ENCODE measurements around the gene PLXNA1. TPM values are rescaled to one million over a fixed set of nuclear protein-coding genes. Genes with fewer than 3 reads are reported as not detected.

The PLXNA1 gene
- total and polyA plus RNA-seq, 2 of the 8 experiments (the other 6 are each of a cell fraction or from before 2014, with no cell fraction given) = 47.5 to 54.9 TPM

GRCh38 chr3:126938520-126939337, 44.2 kb upstream of the PLXNA1 start:
- H3K27me3 ChIP-seq (replicated peaks in 1 of 4; ENCODE audit: control insufficient read depth in 3 of 4, extremely low read depth in 1 of 4, insufficient read depth in 3 of 4, low read length in 3 of 4) = no peaks in the 10 kb centered on the region
- no peak overlapping the region for H3K14ac ChIP-seq (ENCODE audit: insufficient read length)
- CTCF ChIA-PET (ENCODE audit: partially characterized antibody) = interaction anchor here (0.6 to 4.6 kb wide), 17 partner anchors 8 to 509 kb away, joined by 3 to 24 read pairs (median 3); no protein-coding TSS in a partner anchor
- no peak overlapping the region for H2BK15ac ChIP-seq (ENCODE audit: low read length)
- H4K5ac ChIP-seq (ENCODE audit: insufficient read length, low read depth, low read length) = no peak overlapping the region
- H2BK20ac ChIP-seq (ENCODE audit: low read length) = no peak overlapping the region
- H3K56ac ChIP-seq (replicated peaks; ENCODE audit: insufficient read length, low read depth, low read length) = no peak overlapping the region
- no peak overlapping the region for H2BK12ac ChIP-seq (ENCODE audit: low read depth, low read length)
- H3K4me3 ChIP-seq (ENCODE audit: extremely low read depth in 1 of 4, insufficient read depth in 2 of 4, low read depth in 3 of 4, low read length in 4 of 4) = no peak overlapping the region
- no peak overlapping the region for H3K18ac ChIP-seq (ENCODE audit: extremely low read depth, low read length)
- peaks cover 0 to 2% of the 10 kb centered on the region in 2 experiments for H4K20me1 ChIP-seq (replicated peaks in 1 of 2; ENCODE audit: control insufficient read depth in 1 of 2, insufficient read depth in 2 of 2, low read length in 2 of 2)
- DNase-seq (ENCODE audit: low read depth in 1 of 2, low spot score in 2 of 2) (no peak), FAIRE-seq (no peak)
- H3K9me3 ChIP-seq (ENCODE audit: insufficient read depth in 2 of 2, low read depth in 1 of 2, low read length in 1 of 2) = no peaks in the 10 kb centered on the region
- no peak overlapping the region for H2BK5ac ChIP-seq (ENCODE audit: low read depth, low read length)
- no peak overlapping the region for H4K8ac ChIP-seq (ENCODE audit: extremely low read depth, insufficient read depth, low read length)
- no peak overlapping the region for H3K4ac ChIP-seq (replicated peaks; ENCODE audit: insufficient read length, low read depth, low read length)
- no peak overlapping the region for H3K9ac ChIP-seq (replicated peaks in 1 of 4; ENCODE audit: extremely low read depth in 1 of 4, low read depth in 3 of 4, low read length in 3 of 4)
- no peak overlapping the region for H3K27ac ChIP-seq (ENCODE audit: low read depth, low read length)
- no peaks in the 10 kb centered on the region for H3K4me1 ChIP-seq (replicated peaks in 1 of 4; ENCODE audit: control insufficient read depth in 3 of 4, insufficient read depth in 4 of 4, low read length in 3 of 4)
- H3K36me3 ChIP-seq (ENCODE audit: control insufficient read depth in 2 of 4, insufficient read depth in 4 of 4, low read length in 3 of 4) = no peaks in the 10 kb centered on the region
- H4K91ac ChIP-seq (replicated peaks; ENCODE audit: insufficient read length, low read length) = no peak overlapping the region
- no peak overlapping the region for H2AK5ac ChIP-seq (ENCODE audit: low read depth, low read length)
- no peaks in the 10 kb centered on the region for H3K23me2 ChIP-seq (ENCODE audit: low read depth, low read length)
- no peak overlapping the region for H3K23ac ChIP-seq (ENCODE audit: insufficient read length)
- WGBS, 2 experiments (ENCODE audit: extremely low coverage in 1 of 2, insufficient coverage in 1 of 2, insufficient read length in 1 of 2, insufficient replicate concordance in 2 of 2, low coverage in 1 of 2, low lambda C conversion rate in 2 of 2, missing lambda C conversion rate in 1 of 2) = 83% methylated on average over 8 of the region's 8 CpGs; no CpG with 5 or more reads in 1 of the 2 experiments
- no peak overlapping the region for H2AFZ ChIP-seq (ENCODE audit: low read length)
- H3K79me2 ChIP-seq (ENCODE audit: control insufficient read depth in 1 of 2, insufficient read depth in 2 of 2, low read length in 2 of 2) = no peaks in the 10 kb centered on the region
- no peak overlapping the region for H3K4me2 ChIP-seq (ENCODE audit: insufficient read depth in 1 of 2, low read depth in 2 of 2, low read length in 2 of 2)
- H2BK120ac ChIP-seq (replicated peaks; ENCODE audit: low read depth, low read length) = no peak overlapping the region
- H3K79me1 ChIP-seq (ENCODE audit: low read depth, low read length) = peaks cover 4% of the 10 kb centered on the region; the same call in 1 of the 2 replicates
- POLR2A ChIA-PET (ENCODE audit: partially characterized antibody) = interaction anchor here (1.1 kb wide), 1 partner anchor 29 kb away, joined by 3 read pairs; no protein-coding TSS in a partner anchor
- TF ChIP-seq GTF2F1 (IDR thresholded peaks at IDR 0.05; ENCODE audit: borderline replicate concordance, low read depth, low read length) = no peak
- no peak for TF ChIP-seq CBX8 (IDR thresholded peaks at IDR 0.05; ENCODE audit: borderline replicate concordance, low read depth, low read length)
- no peak for TF ChIP-seq EGR1 (IDR thresholded peaks at IDR 0.05; ENCODE audit: borderline replicate concordance, low read depth, low read length)
- TF ChIP-seq POLR2A (IDR thresholded peaks at IDR 0.05; ENCODE audit: control extremely low read depth in 1 of 2, low read depth in 2 of 2, low read length in 2 of 2) = no peak
- no peak for TF ChIP-seq TAF7 (optimal IDR thresholded peaks at IDR 0.05; ENCODE audit: borderline replicate concordance, low read depth, low read length)
- no peak for TF ChIP-seq SIX5 (IDR thresholded peaks at IDR 0.05; ENCODE audit: low read depth, low read length)
- no peak for TF ChIP-seq SIRT6 (IDR thresholded peaks at IDR 0.05; ENCODE audit: low read length)
- no peak for TF ChIP-seq KDM5A (IDR thresholded peaks at IDR 0.05; ENCODE audit: low read length)

All from H1 (cell line).